GM21528 (cell line): ENCODE measurements around the gene ESM1.

Experiments
- ATAC-seq: cut with Tn5 transposase; IDR thresholded peaks from one replicate; pipeline ENCODE4 v1.9.1; 2021; ENCODE audit warnings: mild to moderate bottlenecking, moderate library complexity; ENCODE audit not compliant: unreplicated experiment, low FRiP score

The ESM1 gene

DNA sequence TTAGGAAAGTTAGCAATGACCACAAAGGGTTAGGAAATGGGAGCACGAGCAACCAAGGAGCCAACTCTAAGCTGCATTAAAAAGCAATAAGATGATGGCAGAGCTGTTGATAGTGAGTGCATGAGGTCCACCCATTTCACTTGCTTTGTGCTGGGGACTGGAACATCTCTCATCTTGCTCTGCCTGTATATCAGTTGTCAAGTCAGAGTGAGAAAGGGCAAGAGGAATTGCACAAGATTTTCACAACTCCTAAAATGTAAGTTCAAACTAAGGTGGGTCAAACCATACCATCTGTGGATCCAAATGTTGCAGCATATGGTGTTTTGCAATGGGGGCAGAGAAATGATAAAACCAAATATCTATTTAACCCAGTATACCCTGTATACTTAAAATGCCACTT is 2.8 kb upstream of the ESM1 start:
- no peak for ATAC-seq

DNA sequence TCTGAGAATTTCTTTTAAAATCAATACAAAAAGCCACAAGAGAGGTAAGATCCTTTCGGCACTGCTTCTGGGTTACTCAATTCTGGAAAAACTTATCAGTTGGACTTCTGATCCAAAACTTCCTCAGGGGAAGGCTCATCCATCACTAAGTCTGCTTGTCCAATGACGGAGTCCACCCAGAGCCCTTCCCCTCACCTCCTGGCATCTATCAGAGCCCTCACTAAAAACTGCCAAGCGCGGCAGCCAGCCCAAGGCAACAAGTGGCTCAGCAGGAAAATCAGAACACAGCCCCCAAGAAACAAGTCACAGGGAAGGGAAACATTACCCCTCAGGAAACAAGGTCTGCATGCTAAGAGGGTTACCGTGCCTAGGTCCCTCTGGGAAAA is 869 bp upstream of the ESM1 start:
- no peak for ATAC-seq

DNA sequence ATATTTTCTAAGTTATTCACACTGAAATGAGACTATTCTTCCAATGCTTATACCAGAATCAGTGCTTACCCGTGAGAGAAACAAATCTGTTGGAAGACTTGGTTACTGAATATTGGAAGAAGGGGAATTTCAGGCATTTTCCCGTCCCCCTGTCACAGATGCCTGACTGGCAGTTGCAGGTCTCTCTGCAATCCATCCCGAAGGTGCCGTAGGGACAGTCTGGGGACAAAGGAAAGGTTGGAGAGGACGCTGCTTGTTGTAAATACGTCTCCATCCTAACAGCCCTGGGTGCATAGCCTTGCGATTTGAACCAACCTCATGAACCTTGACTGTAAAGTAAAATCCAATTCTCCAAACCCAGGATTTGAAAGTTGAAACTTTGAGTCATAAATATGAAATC is 3.5 kb downstream of the ESM1 start:
- ATAC-seq = no peak

DNA sequence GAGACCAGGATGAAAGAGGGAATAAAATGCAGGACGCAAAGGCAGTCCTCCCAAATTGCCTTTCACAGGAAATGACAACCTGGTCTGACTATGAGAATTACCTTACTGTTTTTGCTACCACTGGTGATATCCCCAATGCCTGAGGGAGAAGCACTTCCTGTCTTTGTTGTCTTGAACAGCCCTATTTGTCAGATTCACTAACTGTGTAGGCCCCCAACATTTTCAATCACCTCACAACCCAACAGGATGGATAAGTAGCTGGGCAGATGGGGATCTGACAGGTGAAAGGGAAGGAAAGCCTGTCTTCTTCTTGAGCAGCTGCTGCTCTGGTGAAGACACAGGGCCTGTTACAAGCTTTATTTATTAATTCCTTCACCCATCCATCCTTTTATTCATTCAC is 9.7 kb downstream of the ESM1 start:
- no peak for ATAC-seq

DNA sequence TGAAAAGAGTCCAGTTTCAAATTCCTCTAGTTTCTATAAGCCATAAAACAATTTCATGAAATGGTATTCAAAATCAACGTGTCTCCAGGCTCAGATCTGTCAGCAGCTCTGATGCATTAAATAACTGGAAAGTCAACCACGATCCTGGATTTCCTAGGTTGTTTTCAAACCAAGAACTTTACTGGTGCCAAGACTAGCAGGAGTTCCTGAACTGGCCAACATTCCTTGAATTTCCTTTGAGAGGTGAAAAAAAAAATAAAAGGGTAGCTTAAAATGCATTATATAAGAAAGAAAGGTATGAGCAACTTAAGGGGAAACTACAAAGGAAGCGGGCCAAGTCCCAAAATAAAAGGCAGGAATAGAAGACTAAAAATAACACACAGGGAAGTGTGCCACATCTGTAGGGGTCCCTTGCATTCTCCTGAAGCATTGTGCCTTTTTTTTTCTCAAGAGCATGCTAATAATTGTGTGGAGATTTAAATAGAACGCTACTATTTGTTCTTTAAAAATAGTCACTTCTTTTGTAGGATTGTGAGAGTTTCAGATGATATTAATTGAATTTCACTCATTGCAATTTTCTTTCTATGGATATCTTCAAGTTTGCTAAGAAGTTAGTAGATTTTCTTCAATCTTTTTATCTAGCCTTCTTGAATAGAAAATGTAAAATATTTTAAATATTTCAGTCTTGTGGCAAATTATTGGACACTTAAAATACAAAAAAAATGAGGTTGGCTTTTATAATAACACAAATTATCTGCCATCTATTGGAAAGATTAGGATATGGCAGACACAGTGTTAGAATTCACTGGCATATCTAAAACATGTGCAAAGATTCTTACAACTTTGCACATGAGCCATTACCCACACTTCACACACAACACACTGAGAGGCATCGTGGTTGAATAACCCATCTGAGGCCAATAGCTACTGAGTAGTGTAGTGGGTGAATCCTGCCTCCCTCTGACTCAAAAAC is 15.3 kb downstream of the ESM1 start:
- ATAC-seq = no peak

DNA sequence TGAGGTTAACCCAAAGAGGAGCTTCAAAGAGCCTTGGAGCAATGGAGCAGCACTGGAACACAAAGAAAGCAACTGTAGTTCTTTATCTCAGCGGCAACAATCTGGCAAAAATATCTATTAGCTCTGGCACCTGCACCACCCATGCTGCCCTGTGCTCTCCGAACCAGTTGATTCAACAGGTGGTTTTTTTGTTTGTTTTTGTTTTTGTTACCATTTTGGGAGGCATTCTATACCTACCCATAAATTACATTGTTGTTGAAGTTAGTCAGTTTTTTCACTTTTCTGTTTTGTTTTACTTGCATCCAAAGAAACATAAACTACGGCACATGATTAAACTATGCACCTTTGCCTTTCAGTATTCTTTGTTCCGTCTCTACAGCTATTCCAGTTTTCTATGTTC is 16.2 kb downstream of the ESM1 start:
- ATAC-seq = no peak

DNA sequence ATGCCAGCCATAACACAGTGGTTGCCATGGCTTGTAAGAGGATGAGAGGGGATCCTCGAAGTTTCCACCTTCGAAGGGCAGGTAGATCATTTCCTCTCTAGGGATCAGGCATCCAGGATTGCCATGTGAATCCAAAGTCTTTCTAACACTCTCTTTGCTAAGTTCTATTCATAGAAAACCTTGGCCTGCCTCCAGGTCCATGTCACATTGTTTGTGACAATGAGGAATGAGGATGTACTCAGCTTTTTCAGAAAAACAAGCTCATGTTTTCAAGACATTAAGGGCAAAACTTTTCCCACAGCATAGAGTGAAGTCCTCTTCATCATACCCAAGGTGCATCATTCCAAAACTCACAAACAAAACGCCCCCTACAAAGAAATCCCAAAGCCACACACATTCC is 19.6 kb downstream of the ESM1 start:
- no peak for ATAC-seq

DNA sequence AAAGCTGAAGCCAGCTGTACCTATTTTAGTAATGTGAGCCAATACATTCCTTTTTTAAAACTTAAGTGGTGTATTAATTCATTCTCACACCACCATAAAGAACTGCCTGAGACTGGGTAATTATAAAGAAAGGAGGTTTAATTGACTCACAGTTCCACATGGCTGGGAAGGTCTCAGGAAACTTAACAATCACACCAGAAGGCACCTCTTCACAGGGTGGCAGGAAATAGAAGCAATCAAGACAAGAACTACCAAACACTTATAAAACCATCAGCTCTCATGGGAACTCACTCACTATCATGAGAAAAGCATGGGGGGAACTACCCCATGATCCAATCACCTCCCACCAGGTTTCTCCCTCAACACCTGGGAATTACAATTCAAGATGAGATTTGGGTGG is 21.0 kb downstream of the ESM1 start:
- ATAC-seq = no peak

DNA sequence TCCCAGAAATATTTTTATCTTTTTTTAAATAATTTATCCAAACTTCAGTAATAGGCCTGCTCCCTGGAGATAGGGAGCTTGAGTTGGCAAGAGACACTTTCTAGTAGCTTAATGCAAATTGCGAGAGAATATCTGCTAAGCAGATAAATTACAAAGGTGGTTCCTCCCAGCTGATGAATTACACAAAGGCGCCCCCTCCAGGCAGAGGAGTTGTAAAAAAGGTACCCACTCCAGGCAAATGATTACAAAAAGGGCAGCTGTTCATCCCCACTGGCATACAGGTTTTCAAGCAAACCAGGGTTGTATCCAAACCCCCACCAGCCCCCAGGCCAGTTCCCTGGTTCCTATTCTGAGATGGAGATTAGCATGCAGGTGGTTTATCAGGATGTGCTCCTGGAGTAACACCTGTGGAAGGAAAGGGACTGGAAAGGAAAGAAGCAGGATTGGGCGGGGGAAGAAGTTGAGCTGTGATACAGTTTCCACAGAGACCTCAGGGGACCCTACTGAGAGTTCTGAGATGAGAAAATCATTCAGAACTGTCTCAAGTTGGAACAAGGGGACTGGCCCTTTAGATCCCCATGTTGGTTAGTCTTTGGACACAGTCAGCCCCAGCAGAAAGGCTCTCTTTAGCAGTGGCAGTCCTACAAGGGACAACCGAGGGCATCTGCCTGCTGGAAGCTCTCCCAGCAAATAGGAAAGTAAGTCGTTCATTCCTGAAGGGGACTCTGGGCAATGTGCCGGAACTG is 25.5 kb downstream of the ESM1 start:
- ATAC-seq = no peak

DNA sequence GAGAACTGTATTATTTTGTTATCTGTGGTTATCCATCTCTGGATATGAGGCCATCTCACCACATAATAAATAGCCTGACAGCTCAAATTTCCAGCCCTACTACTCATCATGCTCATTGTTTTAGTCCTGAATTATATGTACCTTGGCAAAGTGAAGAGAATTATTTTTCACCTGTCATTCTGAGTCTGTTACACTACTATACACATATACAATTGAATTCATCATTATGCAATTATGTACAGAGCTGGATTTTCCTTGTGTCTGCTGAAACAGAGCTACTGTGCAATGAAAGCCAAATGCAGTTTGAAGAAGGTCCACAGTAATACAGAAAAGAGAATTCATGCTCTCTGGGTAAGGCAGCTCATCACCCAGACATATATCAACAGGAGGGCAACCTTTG is 28.5 kb downstream of the ESM1 start:
- no peak for ATAC-seq

DNA sequence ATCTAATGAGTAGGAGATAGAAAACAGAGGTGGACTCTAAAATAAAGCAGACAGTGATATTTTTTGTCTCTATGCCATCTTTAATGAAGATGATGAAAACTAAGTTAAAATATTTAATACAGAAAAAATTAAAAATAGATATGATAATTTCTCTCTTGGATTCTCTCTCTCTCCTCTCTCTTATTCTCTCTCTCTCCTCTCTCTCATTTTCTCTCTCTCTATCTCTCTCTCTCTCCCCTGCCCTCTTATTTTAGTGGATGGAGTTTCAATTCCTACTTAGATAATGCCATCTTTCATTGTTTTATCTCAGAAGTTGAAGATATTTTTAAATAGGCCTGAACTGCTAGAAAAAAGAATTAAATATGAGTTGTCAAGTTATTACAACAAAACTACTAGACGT is 38.2 kb downstream of the ESM1 start:
- no peak for ATAC-seq

DNA sequence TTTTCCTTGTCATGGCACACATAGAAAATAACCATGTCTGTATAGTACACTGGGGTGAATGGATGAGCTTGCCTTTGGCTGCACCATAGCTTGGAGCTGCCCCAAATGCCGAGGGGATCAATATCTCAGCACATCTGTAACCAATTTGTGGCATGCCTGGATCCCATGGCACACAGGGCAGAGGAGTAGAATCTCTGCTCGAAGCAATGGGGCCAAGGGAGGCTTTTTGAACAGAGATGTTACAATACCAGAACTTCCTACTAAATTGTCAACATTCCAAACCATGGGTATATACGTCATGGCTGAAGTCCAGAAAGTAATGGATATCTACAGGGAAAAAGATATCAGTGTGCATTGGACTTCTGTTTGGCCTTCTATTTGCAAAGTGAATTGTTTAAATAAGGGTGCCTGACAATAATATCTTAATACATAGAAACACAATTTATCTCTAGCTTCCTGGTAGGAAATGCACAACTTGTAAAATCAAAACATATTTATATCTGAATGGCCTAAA is 39.0 kb downstream of the ESM1 start:
- no peak for ATAC-seq

DNA sequence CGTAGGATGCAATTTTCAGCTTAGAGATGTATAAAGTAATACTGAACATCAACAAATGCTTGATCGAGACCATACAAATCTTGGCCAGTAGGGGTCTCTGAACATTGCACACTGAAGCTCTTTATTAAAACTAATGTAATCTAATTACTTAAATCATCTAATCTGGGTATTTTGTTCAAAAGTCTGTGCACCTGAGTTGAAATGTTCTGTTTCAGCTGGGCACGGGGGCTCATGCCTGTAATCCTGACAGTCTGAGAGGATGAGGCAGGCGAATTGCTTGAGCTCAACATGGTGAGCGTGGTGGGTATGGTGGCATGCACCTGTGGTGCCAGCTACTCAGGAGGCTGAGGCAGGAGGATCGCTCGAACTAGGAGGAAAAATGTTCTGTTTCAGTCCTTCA is 41.0 kb downstream of the ESM1 start:
- ATAC-seq = no peak

DNA sequence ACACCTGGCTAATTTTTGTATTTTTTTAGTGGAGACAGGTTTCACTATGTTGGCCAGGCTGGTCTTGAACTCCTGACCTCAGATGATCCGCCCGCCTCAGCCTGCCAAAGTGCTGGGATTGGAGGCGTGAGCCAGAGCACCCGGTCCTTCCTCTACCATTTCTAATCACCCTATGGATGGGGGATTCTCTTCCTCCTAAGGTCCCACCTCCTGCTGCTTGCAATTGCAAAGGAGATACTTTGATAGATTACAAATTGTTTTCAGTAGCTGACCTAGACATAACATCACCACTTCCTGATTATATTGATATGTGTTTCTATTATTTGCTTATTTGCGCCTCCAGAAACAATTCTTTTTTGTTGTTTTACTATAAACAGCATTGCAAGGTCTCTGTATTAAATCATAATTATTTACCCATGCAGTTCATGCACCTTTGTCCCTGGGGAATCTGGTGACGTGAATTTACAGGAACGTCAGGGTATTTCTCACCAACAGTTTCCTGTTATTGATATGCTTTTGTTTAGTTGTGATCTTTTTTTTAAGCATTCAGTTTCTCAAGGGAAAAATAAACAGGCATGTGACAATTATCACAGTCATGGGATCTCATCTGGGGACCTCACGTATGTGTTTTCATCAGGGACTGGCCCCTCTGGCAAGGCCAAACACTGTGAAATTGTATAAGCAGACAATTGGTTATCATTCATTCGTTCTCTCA is 43.2 kb downstream of the ESM1 start:
- ATAC-seq = no peak

DNA sequence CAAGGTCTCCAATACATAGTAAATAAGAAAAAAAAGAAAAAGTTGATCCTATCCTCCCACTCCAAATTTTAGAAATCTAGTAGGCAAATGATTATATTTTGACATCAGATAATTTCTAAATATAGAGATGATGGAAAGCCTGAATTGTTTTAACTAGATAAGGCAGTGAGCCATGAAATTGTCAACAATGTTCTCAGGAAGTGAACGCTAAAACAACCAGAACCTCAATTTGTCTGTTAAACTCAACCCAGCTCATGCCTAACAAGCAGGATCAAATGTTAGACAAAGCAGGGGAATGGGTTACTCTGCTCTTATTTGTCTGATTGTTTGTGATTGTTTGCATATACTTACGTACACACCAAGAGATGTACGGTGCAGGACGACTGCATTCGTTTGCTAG is 49.2 kb downstream of the ESM1 start:
- ATAC-seq = no peak

DNA sequence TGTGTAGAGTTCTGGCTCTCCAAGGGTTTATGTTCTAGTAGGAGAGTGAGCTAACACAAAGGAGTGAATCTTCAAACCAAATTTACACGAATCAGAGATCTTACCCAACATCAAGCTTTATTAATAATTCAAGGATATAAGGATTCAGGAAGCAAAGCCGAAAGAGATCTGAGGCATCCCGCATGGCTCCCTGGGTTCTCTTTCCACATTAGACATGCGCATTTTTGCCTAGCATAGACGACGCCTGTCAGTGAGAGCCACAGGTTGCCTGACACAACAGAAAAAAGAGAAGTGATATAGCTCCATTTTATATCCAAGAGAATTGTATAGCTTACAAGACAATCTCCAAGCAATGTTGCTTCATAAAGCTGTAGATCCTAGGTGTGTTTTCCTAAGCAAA is 52.6 kb downstream of the ESM1 start:
- ATAC-seq = no peak

DNA sequence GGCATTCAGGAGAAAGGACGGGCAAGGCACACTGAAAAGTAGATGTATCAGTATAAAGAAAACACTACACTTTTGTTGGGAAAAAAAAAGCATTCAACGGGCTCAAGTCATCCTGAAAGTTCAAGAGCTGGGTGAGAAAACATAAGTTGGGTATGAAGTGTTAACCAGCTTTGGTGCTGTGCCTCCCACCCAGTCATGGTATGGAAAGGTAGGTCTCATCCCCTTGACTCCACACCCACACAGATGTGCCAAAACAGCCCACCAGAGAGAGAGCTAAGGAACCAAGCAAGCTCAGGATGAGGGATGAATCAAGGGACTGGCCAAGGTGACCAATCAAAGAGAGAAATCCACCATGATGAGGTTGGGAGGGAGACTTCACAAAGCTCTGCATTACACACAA is 54.7 kb downstream of the ESM1 start:
- ATAC-seq = no peak
